ENCODE results near the gene RTKN. TPM values are rescaled to one million over a fixed set of nuclear protein-coding genes. Genes with fewer than 3 reads are reported as not detected.

RTKN gene
- total and polyA plus RNA-seq, 2 of the 13 experiments (the other 11 are each of a cell fraction or from before 2014, with no cell fraction given), result 159 to 166 TPM

DNA sequence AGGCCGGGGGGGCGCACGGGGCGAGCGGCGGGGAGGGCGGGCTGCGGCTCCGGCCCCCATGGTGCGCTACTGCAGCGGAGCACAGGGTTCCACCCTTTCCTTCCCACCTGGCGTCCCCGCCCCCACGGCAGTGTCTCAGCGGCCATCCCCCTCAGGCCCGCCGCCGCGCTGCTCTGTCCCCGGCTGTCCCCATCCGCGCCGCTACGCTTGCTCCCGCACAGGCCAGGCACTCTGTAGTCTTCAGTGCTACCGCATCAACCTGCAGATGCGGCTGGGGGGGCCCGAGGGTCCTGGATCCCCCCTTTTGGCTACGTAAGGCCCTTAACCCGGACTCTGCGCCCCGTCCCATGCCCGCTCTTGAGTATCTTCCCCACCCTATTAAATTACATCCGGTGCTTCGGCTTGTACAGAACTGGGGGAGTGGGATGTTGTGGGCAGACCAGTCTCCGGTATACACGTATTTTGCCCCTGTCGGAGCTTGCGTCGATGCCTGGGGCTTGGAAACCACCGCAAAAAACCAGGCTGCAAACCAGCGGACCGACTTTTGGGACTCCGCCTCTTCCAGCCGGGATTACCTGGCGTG is 15.9 kb upstream of the RTKN start (continued):
- TF ChIP-seq JDP2 (CRISPR knock-in tag; IDR thresholded peaks at IDR 0.05; ENCODE audit: borderline replicate concordance) (no peak; the same call in 1 of the 2 replicates), NONO (IDR thresholded peaks at IDR 0.05) (no peak), NONO (CRISPR knock-in tag; conservative IDR thresholded peaks at IDR 0.05) (peak; percentile 46; the same call in 1 of the 2 replicates), PLRG1 (conservative IDR thresholded peaks at IDR 0.05) (no peak), NFYC (CRISPR knock-in tag; IDR thresholded peaks at IDR 0.05) (no peak), MAZ (IDR thresholded peaks at IDR 0.05; ENCODE audit: borderline replicate concordance, low read depth, low read length) (peak; percentile 3; the same call in 1 of the 2 replicates), MAZ (CRISPR knock-in tag; IDR thresholded peaks at IDR 0.05; ENCODE audit: low read depth) (no peak; the same call in 1 of the 2 replicates), NCOA2 (CRISPR knock-in tag; IDR thresholded peaks at IDR 0.05) (no peak), ZNF256 (CRISPR knock-in tag; conservative IDR thresholded peaks at IDR 0.05) (no peak), ZNF329 (CRISPR knock-in tag; IDR thresholded peaks at IDR 0.05; ENCODE audit: low read depth) (no peak), ZNF136 (CRISPR knock-in tag; IDR thresholded peaks at IDR 0.05; ENCODE audit: low read depth) (peak; percentile 47; the same call in 1 of the 2 replicates), ZNF572 (CRISPR knock-in tag; IDR thresholded peaks at IDR 0.05) (no peak), ZNF253 (CRISPR knock-in tag; IDR thresholded peaks at IDR 0.05; ENCODE audit: borderline replicate concordance) (no peak), PRPF4 (IDR thresholded peaks at IDR 0.05; ENCODE audit: low read depth, low read length, poor library complexity, severe bottlenecking) (no peak), AGO1 (IDR thresholded peaks at IDR 0.05; ENCODE audit: low read depth, low read length, poor library complexity, severe bottlenecking) (no peak)
- TF ChIP-seq, protein P1, sequence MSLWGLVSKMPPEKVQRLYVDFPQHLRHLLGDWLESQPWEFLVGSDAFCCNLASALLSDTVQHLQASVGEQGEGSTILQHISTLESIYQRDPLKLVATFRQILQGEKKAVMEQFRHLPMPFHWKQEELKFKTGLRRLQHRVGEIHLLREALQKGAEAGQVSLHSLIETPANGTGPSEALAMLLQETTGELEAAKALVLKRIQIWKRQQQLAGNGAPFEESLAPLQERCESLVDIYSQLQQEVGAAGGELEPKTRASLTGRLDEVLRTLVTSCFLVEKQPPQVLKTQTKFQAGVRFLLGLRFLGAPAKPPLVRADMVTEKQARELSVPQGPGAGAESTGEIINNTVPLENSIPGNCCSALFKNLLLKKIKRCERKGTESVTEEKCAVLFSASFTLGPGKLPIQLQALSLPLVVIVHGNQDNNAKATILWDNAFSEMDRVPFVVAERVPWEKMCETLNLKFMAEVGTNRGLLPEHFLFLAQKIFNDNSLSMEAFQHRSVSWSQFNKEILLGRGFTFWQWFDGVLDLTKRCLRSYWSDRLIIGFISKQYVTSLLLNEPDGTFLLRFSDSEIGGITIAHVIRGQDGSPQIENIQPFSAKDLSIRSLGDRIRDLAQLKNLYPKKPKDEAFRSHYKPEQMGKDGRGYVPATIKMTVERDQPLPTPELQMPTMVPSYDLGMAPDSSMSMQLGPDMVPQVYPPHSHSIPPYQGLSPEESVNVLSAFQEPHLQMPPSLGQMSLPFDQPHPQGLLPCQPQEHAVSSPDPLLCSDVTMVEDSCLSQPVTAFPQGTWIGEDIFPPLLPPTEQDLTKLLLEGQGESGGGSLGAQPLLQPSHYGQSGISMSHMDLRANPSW (CRISPR knock-in tag; IDR thresholded peaks at IDR 0.05; ENCODE audit: borderline replicate concordance), result no peak; the same call in 1 of the 2 replicates
- TF ChIP-seq, protein P2, sequence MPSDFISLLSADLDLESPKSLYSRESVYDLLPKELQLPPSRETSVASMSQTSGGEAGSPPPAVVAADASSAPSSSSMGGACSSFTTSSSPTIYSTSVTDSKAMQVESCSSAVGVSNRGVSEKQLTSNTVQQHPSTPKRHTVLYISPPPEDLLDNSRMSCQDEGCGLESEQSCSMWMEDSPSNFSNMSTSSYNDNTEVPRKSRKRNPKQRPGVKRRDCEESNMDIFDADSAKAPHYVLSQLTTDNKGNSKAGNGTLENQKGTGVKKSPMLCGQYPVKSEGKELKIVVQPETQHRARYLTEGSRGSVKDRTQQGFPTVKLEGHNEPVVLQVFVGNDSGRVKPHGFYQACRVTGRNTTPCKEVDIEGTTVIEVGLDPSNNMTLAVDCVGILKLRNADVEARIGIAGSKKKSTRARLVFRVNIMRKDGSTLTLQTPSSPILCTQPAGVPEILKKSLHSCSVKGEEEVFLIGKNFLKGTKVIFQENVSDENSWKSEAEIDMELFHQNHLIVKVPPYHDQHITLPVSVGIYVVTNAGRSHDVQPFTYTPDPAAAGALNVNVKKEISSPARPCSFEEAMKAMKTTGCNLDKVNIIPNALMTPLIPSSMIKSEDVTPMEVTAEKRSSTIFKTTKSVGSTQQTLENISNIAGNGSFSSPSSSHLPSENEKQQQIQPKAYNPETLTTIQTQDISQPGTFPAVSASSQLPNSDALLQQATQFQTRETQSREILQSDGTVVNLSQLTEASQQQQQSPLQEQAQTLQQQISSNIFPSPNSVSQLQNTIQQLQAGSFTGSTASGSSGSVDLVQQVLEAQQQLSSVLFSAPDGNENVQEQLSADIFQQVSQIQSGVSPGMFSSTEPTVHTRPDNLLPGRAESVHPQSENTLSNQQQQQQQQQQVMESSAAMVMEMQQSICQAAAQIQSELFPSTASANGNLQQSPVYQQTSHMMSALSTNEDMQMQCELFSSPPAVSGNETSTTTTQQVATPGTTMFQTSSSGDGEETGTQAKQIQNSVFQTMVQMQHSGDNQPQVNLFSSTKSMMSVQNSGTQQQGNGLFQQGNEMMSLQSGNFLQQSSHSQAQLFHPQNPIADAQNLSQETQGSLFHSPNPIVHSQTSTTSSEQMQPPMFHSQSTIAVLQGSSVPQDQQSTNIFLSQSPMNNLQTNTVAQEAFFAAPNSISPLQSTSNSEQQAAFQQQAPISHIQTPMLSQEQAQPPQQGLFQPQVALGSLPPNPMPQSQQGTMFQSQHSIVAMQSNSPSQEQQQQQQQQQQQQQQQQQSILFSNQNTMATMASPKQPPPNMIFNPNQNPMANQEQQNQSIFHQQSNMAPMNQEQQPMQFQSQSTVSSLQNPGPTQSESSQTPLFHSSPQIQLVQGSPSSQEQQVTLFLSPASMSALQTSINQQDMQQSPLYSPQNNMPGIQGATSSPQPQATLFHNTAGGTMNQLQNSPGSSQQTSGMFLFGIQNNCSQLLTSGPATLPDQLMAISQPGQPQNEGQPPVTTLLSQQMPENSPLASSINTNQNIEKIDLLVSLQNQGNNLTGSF (CRISPR knock-in tag; IDR thresholded peaks at IDR 0.05), result 0 out of 2 replicates have a peak, but pooled peaks have one; percentile 8
- TF ChIP-seq, protein P3, sequence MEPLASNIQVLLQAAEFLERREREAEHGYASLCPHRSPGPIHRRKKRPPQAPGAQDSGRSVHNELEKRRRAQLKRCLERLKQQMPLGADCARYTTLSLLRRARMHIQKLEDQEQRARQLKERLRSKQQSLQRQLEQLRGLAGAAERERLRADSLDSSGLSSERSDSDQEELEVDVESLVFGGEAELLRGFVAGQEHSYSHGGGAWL (CRISPR knock-in tag; IDR thresholded peaks at IDR 0.05), result peak; percentile 64; the same call in 1 of the 2 replicates
- TF ChIP-seq, protein P4, sequence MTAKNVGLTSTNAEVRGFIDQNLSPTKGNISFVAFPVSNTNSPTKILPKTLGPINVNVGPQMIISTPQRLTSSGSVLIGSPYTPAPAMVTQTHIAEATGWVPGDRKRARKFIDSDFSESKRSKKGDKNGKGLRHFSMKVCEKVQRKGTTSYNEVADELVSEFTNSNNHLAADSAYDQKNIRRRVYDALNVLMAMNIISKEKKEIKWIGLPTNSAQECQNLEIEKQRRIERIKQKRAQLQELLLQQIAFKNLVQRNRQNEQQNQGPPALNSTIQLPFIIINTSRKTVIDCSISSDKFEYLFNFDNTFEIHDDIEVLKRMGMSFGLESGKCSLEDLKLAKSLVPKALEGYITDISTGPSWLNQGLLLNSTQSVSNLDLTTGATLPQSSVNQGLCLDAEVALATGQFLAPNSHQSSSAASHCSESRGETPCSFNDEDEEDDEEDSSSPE (CRISPR knock-in tag; IDR thresholded peaks at IDR 0.05), result peak; percentile 55; the same call in 1 of the 2 replicates
- TF ChIP-seq, protein P5, sequence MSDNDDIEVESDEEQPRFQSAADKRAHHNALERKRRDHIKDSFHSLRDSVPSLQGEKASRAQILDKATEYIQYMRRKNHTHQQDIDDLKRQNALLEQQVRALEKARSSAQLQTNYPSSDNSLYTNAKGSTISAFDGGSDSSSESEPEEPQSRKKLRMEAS (IDR thresholded peaks at IDR 0.05), result peak; percentile 51; the same call in 1 of the 2 replicates
